A673 (cell line): ENCODE data around the gene RBM12.

Experiments used
- EZH2 ChIP-seq: fragments of 200-600 bp; sonication (generic); IDR thresholded peaks from 2 replicates; pipeline ENCODE4 v1.6.1; 2017; ENCODE audit warnings: borderline replicate concordance, low read depth, mild to moderate bottlenecking, mixed read lengths, antibody characterized with exemption, low read length; ENCODE audit not compliant: poor library complexity, severe bottlenecking
- TF ChIP-seq, protein P1 (sequence below): fragments of 300-800, 200-600 bp; sonication (generic); conservative IDR thresholded peaks from 2 replicates; pipeline ENCODE4 v1.5.1; 2017; ENCODE audit warnings: low read depth, mild to moderate bottlenecking, antibody characterized with exemption, low read length, moderate library complexity, mixed read lengths

DNA sequence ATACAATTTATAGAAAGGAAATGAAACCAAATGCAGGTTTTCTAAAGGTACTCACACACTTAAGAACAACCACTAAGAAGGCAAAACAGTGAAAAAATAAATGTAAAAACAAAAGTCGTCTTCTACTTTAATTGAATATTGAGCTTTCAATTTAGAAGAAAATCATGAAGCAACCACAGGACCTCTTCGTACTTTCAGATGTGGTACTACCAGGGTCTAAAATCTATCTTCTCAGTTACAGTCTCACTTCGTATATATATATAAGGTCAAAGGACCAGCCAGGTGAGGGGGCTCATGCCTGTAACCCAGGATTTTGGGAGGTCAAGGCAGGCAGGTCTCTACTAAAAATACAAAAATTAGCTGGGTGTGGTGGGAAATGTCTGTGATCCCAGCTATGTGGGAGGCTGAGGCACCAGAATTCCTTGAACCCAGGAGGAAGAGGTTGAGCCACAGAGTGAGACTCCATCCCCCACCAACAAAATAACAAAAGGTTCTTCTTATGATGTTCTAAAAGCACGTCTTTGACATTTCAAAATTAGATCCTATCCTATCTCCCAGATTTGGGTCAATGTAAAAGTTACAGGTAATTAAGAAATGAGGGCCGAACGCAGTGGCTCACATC, 47.0 kb upstream of the RBM12 start:
- TF ChIP-seq, protein P1, sequence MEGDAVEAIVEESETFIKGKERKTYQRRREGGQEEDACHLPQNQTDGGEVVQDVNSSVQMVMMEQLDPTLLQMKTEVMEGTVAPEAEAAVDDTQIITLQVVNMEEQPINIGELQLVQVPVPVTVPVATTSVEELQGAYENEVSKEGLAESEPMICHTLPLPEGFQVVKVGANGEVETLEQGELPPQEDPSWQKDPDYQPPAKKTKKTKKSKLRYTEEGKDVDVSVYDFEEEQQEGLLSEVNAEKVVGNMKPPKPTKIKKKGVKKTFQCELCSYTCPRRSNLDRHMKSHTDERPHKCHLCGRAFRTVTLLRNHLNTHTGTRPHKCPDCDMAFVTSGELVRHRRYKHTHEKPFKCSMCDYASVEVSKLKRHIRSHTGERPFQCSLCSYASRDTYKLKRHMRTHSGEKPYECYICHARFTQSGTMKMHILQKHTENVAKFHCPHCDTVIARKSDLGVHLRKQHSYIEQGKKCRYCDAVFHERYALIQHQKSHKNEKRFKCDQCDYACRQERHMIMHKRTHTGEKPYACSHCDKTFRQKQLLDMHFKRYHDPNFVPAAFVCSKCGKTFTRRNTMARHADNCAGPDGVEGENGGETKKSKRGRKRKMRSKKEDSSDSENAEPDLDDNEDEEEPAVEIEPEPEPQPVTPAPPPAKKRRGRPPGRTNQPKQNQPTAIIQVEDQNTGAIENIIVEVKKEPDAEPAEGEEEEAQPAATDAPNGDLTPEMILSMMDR: no peak
- TF ChIP-seq EZH2: no peak
